HG03139 (cell line): ENCODE results near the gene CNMD.
A peak's percentile ranks its signal among the peaks of the same experiment; 100 is the strongest.
"Not testable (repeated sequence)": the region's sequence is repeated elsewhere in the genome, so short reads cannot be mapped to it uniquely, and the experiment has no call there.

ENCODE experiments used
- ATAC-seq: cut with Tn5 transposase; IDR thresholded peaks from one replicate; pipeline ENCODE4 v1.9.1; 2021; ENCODE audit not compliant: unreplicated experiment

Gene CNMD

DNA sequence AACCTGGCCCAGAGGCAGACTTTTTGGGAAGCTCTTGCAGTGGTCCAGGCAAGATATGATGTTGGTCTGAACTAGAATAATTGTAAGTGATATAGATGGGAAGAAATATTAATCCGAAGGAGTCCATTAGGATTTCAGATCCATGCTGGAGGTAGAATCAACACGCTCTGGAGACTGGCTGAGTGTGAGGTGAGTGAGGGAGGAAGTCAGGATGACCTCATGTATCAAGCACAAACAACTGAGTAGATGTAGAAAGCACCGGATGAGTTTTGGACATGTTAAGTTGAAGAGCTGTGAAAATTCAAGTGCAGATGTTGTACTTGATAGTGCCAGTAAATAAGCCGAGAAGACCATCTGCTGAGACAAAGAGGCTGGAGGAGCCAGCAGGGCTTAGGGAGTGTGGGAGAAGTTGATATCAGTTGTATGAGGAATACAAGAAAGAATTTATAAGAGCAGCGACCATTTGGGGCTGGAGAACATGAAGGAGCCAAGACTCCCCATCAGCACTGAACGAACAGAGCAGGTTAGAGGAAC, 5.3 kb upstream of the CNMD start:
- no peak for ATAC-seq

GRCh38 chr13:52743988-52744387, 4.4 kb upstream of the CNMD start:
- no peak for ATAC-seq

DNA sequence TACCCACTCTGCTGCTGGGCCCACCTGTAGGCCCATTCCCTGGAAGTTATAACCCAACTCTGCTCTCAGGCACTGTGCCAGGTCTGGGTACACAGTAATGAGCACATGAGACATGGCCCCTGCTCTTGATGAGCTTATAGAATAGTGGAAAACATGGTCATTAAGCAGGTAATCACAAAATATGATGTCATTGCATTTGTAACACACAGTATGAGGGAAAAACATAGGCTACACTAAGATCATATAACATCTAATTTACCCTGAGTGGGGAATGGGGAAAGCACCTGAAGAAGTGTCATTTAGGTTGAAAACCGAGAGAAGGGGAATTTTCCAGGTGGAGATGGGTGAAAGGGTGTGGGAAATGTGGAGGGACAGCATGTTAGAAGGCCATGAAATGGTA, 3.9 kb upstream of the CNMD start:
- ATAC-seq, result no peak

- ATAC-seq, result peak; percentile 68
These were observed 727 bp downstream of the CNMD start for GRCh38 chr13:52738719-52739467.

GRCh38 chr13:52737965-52738364, 1.7 kb downstream of the CNMD start:
- no peak for ATAC-seq

DNA sequence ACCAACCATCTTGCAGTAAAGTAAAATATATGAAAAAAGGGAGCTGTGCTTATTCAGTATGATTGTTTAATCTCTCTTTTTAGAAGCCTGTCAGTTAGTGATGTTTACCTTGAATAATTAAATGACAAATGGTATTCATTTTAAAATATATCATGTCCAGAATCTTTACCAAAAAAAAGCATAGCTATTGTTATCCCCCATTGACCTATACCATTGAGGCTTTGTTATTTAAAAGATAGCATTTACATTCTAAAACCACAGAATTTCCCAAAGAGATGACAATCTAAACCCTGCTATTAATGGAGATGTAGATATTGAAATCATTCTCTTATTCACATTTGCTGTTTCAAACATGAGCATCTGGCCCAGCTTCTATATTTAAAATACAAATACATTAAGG, 2.2 kb downstream of the CNMD start:
- ATAC-seq, result no peak

DNA sequence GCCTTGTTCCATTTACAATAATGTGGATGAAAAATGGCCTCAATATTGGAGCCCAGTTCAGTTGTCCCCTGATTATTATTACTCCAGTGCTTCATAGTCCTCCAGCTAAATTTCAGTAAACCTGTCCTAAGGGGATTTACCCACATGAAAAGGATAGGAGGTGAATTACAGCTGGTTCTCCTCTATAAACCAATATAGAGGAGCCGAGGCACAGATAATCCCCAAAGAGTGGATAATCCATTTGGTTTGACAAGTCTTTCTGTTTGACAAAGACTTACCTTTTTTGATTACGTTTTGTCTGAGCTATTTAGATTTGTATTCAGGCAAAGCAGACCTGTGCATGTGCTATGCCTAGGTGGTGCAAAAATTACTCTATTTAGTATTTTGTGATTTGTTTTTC, 2.7 kb downstream of the CNMD start:
- ATAC-seq, result no peak

- no peak for ATAC-seq
These were observed 5.5 kb downstream of the CNMD start for GRCh38 chr13:52734075-52734623.

- ATAC-seq, result no peak
These were observed 13.4 kb downstream of the CNMD start for GRCh38 chr13:52726258-52726657.

DNA sequence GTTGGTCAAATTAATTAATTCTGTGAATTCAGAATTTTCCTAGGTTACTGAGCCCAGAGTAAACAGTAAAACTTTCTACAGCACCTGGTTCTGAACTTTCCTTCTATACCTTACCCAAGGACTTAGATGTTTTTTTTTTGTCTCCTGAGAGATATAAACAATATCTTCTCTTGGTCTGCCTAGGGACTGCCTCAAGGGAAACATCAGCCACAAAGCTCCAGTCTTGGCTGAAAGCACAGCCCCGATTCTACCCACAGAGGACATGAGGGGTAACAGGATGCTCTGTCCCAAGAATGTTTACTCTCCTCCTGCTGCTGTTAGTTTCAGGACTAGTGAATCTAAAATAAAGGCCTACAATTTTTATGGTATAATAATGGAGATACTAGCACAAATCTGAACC, 14.3 kb downstream of the CNMD start:
- ATAC-seq, result no peak

GRCh38 chr13:52723181-52723580, 16.4 kb downstream of the CNMD start:
- no peak for ATAC-seq

DNA sequence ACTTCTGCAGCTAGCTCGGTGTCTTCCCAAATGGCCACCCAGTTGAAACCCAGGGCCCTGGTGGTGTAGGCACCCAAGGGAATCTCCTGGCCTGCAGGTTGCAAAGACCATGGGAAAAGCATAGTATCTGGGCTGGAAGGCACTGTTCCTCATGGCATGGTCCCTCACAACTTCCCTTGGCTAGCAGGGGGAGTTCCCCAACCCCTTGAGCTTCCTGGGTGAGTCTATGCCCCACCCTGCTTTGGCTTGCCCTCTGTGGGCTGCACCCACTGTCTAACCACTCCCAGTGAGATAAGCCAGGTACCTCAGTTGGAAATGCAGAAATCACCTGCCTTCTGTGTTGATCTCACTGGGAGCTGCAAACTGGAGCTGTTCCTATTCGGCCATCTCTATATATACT, 18.3 kb downstream of the CNMD start:
- ATAC-seq, result not testable (repeated sequence)

- not testable (repeated sequence) for ATAC-seq
These were observed 18.7 kb downstream of the CNMD start for GRCh38 chr13:52720904-52721303.

- no peak for ATAC-seq
These were observed 25.7 kb downstream of the CNMD start for GRCh38 chr13:52713894-52714293.

DNA sequence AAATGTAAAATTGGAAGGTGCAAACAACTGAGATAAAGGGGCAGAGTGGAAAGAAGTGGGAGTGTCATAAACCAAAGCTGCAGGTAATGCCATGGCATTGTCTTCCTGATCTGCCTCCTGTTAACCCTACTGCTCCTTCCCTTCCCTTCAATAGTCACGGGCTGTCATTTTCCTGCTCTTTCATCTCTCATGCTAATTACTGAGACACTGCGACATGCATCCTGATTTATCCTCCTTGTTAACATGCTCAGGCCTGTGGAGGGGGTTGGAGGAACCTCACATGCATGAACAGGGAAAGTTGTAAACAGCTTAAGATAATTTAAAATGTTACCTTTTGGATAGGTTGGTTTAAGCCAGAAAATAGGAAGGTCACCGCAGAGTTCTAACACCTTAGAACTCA, 27.2 kb downstream of the CNMD start:
- ATAC-seq, result no peak

GRCh38 chr13:52711286-52711685, 28.3 kb downstream of the CNMD start:
- no peak for ATAC-seq

GRCh38 chr13:52708266-52708665, 31.4 kb downstream of the CNMD start:
- not testable (repeated sequence) for ATAC-seq

GRCh38 chr13:52707375-52707774, 32.2 kb downstream of the CNMD start:
- no peak for ATAC-seq

GRCh38 chr13:52706081-52706480, 33.5 kb downstream of the CNMD start:
- no peak for ATAC-seq

GRCh38 chr13:52703482-52703881, 36.1 kb downstream of the CNMD start:
- ATAC-seq, result no peak

DNA sequence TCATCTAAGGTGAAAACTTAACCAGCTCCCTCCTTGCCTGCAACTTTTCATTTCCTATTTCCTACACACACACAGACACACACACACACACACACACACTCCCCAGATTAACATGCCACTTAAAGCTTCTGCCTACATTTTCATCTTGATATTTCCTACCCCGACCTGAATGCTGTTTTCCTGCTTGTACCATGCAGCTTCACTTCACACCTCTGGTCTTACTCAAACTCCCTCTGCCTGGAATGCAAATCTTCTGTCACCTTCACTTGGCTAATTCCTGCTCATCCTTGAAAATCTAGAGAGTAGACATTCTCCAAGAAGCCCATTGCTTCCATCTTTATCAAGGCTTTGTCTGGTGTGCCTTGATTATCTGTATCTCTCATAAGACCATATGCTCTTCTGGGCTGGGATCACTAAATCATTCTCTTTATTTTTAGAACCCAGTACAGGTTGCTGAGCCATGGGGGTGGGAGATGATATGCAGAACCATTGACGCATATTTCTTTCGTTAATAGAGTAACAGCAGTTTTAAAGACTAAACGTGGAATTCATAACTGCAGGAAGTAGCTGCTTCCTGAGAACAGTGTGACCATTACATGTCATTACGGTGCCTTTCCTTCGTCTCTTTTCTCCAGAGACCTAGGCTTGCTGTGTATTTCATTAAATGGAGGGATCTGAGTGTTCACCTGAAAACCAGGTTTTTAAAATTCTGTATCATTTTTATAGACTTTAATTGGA, 37.7 kb downstream of the CNMD start:
- ATAC-seq, result no peak

- ATAC-seq, result no peak
These were observed 43.1 kb downstream of the CNMD start for GRCh38 chr13:52696566-52696965.
